Measurements from ENCODE around the gene NAGLU.
"Not testable (repeated sequence)": the region's sequence is repeated elsewhere in the genome, so short reads cannot be mapped to it uniquely, and the experiment has no call there.

NAGLU gene

GRCh38 chr17:42545755-42546505 is 9.9 kb downstream of the NAGLU start:
- not testable (repeated sequence) for DNase-seq

GRCh38 chr17:42547001-42547461 is 11.0 kb downstream of the NAGLU start:
- no peak for DNase-seq

GRCh38 chr17:42547698-42548069 is 11.6 kb downstream of the NAGLU start:
- DNase-seq = no peak

- peak; percentile 89 for DNase-seq
These were observed 12.2 kb downstream of the NAGLU start for GRCh38 chr17:42548070-42548837.

DNA sequence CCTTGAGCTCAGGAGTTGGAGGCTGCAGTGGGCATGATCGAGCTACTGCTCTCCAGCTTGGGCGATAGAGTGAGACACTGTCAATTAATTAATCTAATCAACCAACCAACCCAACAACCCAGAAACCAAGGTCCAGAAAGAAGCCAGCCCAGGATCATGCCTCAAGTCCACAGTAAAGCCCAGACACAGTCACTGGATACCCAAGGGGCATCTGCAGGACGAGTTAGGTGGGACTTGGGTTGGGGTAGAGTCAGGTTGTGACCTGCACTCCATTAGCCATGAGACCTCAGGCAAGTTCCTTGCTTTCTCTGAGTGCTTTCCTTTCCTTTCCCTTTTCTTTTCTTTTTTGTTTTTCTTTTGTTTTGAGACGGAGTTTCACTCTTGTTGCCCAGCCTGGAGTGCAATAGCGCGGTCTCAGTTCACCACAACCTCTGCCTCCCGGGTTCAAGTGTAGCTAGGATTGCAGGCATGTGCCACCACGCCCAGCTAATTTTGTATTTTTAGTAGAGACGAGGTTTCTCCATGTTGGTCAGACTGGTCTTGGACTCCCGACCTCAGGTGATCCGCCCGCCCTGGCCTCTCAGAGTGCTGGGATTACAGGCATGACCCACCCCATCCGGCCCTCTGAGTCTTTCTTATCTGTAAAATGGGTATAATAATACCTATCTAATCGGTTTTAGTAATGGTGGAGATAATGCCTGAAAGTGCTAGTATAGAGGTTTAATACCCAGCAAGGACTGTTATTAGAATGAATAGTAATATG is 13.1 kb downstream of the NAGLU start:
- no peak for DNase-seq

DNA sequence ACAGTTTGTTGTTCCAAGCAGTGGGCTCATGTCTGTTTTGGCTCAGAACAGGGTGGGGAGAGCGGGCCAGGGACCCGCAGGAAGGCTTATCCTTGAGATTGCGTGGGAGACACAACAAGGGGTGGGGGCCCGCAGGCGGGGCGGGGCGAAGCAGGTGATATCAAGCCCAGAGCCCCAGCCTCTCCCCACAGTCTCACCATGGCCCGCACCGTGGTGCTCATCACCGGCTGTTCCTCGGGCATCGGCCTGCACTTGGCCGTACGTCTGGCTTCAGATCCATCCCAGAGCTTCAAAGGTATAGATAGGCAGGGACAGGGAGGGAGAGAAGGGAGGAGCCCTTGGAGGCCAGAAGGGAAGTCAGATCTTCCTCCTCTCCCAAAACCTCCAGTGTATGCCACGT is 16.7 kb downstream of the NAGLU start, which contains the start of gene HSD17B1:
Gene HSD17B1 (plus strand): TSS at position 188 of the 400 bp plus-strand sequence. CDS start 11 bp downstream, at position 199.
- DNase-seq = not testable (repeated sequence)

- DNase-seq = no peak
These were observed 17.2 kb downstream of the NAGLU start for GRCh38 chr17:42553161-42553818.

GRCh38 chr17:42553866-42554249 is 17.8 kb downstream of the NAGLU start:
- no peak for DNase-seq

DNA sequence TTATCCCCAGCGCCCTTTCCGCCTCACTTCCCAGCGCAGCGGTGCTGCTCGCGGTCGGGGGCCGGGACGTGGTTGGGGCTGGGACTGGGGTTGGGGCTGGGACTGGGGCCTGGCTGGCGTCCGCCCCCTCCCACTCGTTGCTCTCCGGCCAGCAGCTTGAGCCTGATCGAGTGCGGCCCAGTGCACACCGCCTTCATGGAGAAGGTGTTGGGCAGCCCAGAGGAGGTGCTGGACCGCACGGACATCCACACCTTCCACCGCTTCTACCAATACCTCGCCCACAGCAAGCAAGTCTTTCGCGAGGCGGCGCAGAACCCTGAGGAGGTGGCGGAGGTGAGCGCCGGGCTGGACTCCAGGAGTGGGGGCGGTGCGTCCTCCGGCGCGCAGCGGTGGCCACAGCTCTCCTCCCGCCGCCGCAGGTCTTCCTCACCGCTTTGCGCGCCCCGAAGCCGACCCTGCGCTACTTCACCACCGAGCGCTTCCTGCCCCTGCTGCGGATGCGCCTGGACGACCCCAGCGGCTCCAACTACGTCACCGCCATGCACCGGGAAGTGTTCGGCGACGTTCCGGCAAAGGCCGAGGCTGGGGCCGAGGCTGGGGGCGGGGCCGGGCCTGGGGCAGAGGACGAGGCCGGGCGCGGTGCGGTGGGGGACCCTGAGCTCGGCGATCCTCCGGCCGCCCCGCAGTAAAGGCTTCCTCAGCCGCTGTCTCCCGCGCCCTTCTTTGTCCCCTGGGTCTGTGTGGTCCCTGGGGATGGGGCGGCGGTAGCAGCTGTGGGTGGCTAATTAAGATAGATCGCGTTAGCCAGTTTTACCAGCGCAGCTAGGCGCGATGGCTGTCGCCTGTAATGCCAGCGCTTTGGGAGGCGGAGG is 18.4 kb downstream of the NAGLU start:
- peak; percentile 85 for DNase-seq

GRCh38 chr17:42555122-42555622 is 19.1 kb downstream of the NAGLU start:
- no peak for DNase-seq

DNA sequence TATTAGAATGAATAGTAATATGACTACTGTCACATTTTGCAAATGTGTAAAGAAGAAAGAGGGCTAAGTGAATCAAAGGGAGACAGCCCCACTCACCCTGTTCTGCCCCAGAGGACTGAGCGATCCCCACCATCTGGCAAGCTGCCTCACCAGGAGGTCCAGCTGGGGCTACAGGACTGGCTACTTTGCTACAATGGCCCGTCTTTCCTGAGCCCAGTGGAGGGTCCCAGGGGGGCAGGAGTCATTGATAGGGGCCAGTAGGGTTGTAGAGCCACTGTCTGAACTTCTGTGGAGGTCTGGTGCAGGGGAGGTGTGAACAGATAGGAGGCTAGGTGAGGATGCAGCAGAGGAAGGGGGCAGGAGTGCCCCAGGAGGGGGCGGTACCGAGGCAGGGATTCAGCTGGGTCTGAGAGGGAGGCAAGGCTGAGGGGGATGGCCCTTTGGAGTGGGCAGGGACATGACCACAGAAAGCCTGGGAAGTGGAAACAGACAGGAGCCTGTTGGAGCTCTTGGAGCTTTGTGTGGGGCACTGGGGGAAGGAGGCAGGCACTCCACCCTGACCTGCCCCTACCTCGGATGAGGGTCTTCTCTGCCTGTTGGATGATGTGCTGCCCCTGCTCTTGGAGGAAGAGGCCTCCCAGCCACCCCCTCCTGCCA is 20.0 kb downstream of the NAGLU start:
- not testable (repeated sequence) for DNase-seq

DNA sequence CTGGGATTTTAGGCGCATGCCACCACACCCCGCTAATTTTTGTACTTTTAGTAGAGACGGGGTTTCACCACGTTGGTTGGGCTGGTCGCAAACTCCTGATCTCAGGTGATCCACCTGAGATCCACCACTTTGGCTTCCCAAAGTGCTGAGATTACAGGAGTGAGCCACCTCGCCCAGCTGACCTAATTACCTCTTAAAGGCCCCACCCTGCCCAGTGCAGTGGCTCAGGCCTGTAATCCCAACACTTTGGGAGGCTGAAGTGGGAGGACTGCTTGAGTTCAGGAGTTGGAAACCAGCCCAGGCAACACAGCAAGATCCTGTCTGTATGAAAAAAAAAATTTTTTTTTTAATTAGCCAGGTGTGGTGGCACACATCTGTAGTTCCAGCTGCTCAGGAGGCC is 23.0 kb downstream of the NAGLU start:
- no peak for DNase-seq

GRCh38 chr17:42560246-42560645 is 24.2 kb downstream of the NAGLU start:
- no peak for DNase-seq

DNA sequence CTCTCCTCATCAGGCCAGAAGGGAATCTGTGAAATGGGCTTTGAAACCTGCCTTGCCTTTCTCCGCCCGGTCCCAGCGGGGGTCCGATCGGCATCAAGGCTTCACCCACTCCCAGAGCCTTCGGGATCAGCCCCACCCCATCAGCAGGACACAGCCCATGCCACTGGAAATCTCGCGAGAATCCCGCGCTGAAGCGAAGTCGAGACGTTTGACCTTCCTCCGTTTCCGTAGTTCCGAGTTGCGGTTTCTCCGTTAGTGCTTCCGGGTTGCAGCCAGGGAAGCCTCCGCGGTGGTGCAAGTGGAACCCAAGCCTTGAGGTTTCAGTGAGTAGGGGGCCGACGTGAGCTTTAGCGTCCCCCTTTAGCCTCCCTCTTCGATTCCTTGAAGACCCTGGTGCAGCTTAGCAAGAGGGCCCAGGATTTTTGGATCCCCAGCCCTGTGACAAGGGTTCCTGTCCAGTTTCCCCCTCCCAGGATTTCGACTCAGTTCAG is 25.9 kb downstream of the NAGLU start, which contains the start of gene COASY:
Gene COASY (plus strand): TSS at position 252 of the 491 bp plus-strand sequence. CDS start 475 bp downstream, outside the sequence.
- DNase-seq = peak; percentile 99

DNA sequence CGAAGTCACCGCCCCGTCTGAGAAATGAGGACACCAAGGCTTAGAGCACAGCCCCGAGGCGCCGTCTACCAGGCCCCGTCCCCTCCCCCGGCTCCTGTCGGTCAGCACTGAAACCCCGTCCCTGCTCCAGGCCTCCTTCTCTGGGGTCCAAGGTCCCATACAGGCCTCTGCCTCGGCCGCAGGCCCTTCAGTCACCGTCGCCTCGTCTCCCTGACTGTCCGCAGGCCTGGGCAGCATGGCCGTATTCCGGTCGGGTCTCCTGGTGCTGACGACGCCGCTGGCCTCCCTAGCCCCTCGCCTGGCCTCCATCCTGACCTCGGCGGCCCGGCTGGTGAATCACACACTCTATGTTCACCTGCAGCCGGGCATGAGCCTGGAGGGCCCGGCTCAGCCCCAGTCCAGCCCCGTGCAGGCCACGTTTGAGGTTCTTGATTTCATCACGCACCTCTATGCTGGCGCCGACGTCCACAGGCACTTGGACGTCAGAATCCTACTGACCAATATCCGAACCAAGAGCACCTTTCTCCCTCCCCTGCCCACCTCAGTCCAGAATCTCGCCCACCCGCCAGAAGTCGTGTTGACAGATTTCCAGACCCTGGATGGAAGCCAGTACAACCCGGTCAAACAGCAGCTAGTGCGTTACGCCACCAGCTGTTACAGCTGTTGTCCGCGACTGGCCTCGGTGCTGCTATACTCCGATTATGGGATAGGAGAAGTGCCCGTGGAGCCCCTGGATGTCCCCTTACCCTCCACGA is 26.5 kb downstream of the NAGLU start:
- DNase-seq = no peak

DNA sequence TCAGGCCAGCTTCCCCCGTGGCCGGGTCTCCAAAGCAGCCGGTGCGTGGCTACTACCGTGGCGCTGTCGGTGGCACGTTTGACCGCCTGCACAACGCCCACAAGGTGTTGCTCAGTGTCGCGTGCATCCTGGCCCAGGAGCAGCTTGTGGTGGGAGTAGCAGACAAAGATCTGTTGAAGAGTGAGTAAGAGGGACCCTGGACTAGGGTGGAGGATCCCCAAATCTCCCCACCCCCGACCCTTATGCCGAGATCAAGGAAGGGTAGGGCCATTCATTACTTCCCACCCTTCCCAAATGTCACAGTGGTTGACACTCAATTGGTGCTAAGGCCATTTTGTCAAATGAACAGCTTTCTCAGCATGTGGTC is 27.1 kb downstream of the NAGLU start:
- no peak for DNase-seq

GRCh38 chr17:42563543-42563942 is 27.5 kb downstream of the NAGLU start:
- no peak for DNase-seq

DNA sequence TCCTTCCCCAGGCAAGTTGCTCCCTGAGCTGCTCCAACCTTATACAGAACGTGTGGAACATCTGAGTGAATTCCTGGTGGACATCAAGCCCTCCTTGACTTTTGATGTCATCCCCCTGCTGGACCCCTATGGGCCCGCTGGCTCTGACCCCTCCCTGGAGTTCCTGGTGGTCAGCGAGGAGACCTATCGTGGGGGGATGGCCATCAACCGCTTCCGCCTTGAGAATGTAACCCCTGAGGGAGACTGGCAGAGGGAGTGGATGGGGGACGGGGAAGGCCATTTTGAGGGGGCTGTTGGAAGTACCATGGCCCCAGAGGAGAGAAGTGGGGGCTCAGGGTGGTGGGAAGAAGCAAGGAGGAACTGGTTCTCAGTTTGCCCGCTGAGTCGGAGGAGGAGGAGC is 27.9 kb downstream of the NAGLU start:
- DNase-seq = no peak

DNA sequence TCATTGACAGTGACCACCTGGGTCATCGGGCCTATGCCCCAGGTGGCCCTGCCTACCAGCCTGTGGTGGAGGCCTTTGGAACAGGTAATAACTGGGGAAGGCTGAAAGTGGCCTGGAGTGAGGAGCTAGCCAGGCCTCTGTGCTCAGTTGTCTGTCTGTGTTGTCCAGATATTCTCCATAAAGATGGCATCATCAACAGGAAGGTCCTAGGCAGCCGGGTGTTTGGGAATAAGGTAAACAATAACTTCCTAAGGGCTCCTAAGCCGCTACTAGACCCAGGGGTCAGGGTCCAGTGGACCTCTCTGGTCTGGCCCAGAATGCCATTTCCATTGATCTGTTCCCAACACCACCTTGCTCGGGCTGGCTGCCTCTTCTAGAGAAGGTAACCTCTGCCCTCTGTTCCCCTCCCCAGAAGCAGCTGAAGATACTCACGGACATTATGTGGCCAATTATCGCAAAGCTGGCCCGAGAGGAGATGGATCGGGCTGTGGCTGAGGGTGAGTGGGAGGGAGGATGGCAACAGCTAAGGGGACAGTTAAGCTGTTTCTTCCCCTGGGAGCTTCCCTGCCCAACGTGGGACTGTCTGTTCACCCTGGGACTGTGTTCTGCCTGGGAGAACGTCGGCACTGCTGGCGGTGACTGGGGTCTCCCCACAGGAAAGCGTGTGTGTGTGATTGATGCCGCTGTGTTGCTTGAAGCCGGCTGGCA is 28.9 kb downstream of the NAGLU start:
- DNase-seq = no peak
